C4-2B (cell line): ENCODE data around the gene DSCAM.

ENCODE experiments used
- ZFX ChIP-seq: fragments of 450-650 bp; IDR thresholded peaks from 2 replicates; pipeline ENCODE4 v1.6.1; 2017
- TF ChIP-seq, protein P1 (sequence below): fragments of 450-650 bp; conservative IDR thresholded peaks from 2 replicates; pipeline ENCODE4 v1.5.1; 2017; ENCODE audit warnings: mild to moderate bottlenecking

- TF ChIP-seq, protein P1, sequence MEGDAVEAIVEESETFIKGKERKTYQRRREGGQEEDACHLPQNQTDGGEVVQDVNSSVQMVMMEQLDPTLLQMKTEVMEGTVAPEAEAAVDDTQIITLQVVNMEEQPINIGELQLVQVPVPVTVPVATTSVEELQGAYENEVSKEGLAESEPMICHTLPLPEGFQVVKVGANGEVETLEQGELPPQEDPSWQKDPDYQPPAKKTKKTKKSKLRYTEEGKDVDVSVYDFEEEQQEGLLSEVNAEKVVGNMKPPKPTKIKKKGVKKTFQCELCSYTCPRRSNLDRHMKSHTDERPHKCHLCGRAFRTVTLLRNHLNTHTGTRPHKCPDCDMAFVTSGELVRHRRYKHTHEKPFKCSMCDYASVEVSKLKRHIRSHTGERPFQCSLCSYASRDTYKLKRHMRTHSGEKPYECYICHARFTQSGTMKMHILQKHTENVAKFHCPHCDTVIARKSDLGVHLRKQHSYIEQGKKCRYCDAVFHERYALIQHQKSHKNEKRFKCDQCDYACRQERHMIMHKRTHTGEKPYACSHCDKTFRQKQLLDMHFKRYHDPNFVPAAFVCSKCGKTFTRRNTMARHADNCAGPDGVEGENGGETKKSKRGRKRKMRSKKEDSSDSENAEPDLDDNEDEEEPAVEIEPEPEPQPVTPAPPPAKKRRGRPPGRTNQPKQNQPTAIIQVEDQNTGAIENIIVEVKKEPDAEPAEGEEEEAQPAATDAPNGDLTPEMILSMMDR: no peak
- TF ChIP-seq ZFX: no peak
These were observed 114.5 kb downstream of the DSCAM start for GRCh38 chr21:40732253-40733023.
